HG02759 (cell line): ENCODE results near the gene NCOA5.
A peak's percentile ranks its signal among the peaks of the same experiment; 100 is the strongest.
"Not testable (repeated sequence)": the region's sequence is repeated elsewhere in the genome, so short reads cannot be mapped to it uniquely, and the experiment has no call there.

Experiments
- ATAC-seq: cut with Tn5 transposase; IDR thresholded peaks from one replicate; pipeline ENCODE4 v1.9.1; 2021; ENCODE audit warnings: mild to moderate bottlenecking, moderate library complexity; ENCODE audit not compliant: unreplicated experiment

Gene NCOA5

GRCh38 chr20:46093531-46093930, 3.8 kb upstream of the NCOA5 start:
- ATAC-seq, result no peak

GRCh38 chr20:46091622-46092535, 2.1 kb upstream of the NCOA5 start:
- ATAC-seq, result not testable (repeated sequence)

GRCh38 chr20:46089167-46089416, 670 bp downstream of the NCOA5 start:
- ATAC-seq, result peak; percentile 34

- ATAC-seq, result no peak
These were observed 1.2 kb downstream of the NCOA5 start for GRCh38 chr20:46088409-46089166.

GRCh38 chr20:46087161-46087560, 2.6 kb downstream of the NCOA5 start:
- no peak for ATAC-seq

GRCh38 chr20:46085179-46085851, 4.4 kb downstream of the NCOA5 start:
- no peak for ATAC-seq

- no peak for ATAC-seq
These were observed 5.0 kb downstream of the NCOA5 start for GRCh38 chr20:46084805-46085178.

- ATAC-seq, result no peak
These were observed 6.2 kb downstream of the NCOA5 start for GRCh38 chr20:46083531-46084061.

GRCh38 chr20:46083101-46083500, 6.7 kb downstream of the NCOA5 start:
- no peak for ATAC-seq

- ATAC-seq, result no peak
These were observed 8.7 kb downstream of the NCOA5 start for GRCh38 chr20:46081074-46081473.

GRCh38 chr20:46078954-46079353, 10.8 kb downstream of the NCOA5 start:
- no peak for ATAC-seq

- ATAC-seq, result no peak
These were observed 12.0 kb downstream of the NCOA5 start for GRCh38 chr20:46077642-46078305.

GRCh38 chr20:46076806-46077205, 13.0 kb downstream of the NCOA5 start:
- no peak for ATAC-seq

GRCh38 chr20:46074006-46074405, 15.8 kb downstream of the NCOA5 start:
- ATAC-seq, result no peak

GRCh38 chr20:46073443-46073842, 16.3 kb downstream of the NCOA5 start:
- ATAC-seq, result no peak

- no peak for ATAC-seq
These were observed 16.7 kb downstream of the NCOA5 start for GRCh38 chr20:46073024-46073423.

GRCh38 chr20:46071573-46071972, 18.2 kb downstream of the NCOA5 start:
- no peak for ATAC-seq

- ATAC-seq, result no peak
These were observed 19.4 kb downstream of the NCOA5 start for GRCh38 chr20:46070215-46070900.

GRCh38 chr20:46065691-46066090, 24.1 kb downstream of the NCOA5 start:
- ATAC-seq, result no peak

- no peak for ATAC-seq
These were observed 24.8 kb downstream of the NCOA5 start for GRCh38 chr20:46065006-46065405.
